HCT116 (cell line): Measurements from ENCODE around the gene SAG.

Experiments used
- TF ChIP-seq, protein P1 (sequence below), 3 experiments: fragments of 200-600 bp in 1 of 3; sonication (generic) in 1 of 3; IDR thresholded peaks in 2 of 3; conservative IDR thresholded peaks in 1 of 3; 2 replicates each; pipeline ENCODE4 v1.5.1; 2012 to 2017; ENCODE audit warnings: low read depth in 2 of 3, low read length in 2 of 3, antibody characterized with exemption in 1 of 3, borderline replicate concordance in 1 of 3, control low read depth in 1 of 3, mild to moderate bottlenecking in 1 of 3, mixed read lengths in 1 of 3, mixed run types in 1 of 3, moderate library complexity in 1 of 3; ENCODE audit not compliant: insufficient read depth in 1 of 3
- TF ChIP-seq, protein P2 (sequence below): IDR thresholded peaks from 2 replicates; pipeline ENCODE4 v1.6.1; 2012; ENCODE audit warnings: low read depth

DNA sequence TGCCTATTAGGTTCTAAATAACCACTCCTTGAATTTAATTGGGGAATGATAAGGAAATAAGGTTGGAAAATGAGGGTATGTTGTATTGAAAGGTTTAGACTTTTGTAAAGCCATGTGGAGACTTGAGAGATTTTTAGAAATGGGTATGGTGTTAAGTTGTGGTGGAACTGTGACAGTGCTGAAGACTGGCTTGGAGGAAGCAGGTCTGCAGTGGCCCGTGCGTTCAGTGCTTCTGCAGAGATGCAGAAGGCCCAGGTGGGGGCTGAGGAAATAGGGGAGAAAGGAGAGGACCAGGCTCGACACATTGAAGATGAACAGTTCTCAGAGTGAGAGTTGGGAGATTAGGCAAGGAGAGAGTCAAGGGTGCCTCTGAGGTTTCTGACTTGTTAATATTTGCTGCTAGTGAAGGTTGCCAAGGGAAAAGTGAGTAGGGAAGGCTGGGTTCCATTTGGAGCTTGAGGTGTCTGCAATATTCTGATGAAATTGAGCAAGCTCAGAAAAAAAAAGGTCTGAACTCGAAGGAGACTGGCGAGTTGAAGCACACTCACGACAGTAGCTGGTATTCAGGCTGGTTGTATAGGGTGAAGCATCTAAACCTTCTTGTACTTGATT lies 25.5 kb upstream of the SAG start:
- TF ChIP-seq, protein P1, sequence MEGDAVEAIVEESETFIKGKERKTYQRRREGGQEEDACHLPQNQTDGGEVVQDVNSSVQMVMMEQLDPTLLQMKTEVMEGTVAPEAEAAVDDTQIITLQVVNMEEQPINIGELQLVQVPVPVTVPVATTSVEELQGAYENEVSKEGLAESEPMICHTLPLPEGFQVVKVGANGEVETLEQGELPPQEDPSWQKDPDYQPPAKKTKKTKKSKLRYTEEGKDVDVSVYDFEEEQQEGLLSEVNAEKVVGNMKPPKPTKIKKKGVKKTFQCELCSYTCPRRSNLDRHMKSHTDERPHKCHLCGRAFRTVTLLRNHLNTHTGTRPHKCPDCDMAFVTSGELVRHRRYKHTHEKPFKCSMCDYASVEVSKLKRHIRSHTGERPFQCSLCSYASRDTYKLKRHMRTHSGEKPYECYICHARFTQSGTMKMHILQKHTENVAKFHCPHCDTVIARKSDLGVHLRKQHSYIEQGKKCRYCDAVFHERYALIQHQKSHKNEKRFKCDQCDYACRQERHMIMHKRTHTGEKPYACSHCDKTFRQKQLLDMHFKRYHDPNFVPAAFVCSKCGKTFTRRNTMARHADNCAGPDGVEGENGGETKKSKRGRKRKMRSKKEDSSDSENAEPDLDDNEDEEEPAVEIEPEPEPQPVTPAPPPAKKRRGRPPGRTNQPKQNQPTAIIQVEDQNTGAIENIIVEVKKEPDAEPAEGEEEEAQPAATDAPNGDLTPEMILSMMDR (IDR thresholded peaks at IDR 0.05 in 2 of 3, conservative IDR thresholded peaks at IDR 0.05 in 1 of 3; ENCODE audit: borderline replicate concordance in 1 of 3, insufficient read depth in 1 of 3, low read depth in 2 of 3, low read length in 2 of 3) = no peak
- TF ChIP-seq, protein P2, sequence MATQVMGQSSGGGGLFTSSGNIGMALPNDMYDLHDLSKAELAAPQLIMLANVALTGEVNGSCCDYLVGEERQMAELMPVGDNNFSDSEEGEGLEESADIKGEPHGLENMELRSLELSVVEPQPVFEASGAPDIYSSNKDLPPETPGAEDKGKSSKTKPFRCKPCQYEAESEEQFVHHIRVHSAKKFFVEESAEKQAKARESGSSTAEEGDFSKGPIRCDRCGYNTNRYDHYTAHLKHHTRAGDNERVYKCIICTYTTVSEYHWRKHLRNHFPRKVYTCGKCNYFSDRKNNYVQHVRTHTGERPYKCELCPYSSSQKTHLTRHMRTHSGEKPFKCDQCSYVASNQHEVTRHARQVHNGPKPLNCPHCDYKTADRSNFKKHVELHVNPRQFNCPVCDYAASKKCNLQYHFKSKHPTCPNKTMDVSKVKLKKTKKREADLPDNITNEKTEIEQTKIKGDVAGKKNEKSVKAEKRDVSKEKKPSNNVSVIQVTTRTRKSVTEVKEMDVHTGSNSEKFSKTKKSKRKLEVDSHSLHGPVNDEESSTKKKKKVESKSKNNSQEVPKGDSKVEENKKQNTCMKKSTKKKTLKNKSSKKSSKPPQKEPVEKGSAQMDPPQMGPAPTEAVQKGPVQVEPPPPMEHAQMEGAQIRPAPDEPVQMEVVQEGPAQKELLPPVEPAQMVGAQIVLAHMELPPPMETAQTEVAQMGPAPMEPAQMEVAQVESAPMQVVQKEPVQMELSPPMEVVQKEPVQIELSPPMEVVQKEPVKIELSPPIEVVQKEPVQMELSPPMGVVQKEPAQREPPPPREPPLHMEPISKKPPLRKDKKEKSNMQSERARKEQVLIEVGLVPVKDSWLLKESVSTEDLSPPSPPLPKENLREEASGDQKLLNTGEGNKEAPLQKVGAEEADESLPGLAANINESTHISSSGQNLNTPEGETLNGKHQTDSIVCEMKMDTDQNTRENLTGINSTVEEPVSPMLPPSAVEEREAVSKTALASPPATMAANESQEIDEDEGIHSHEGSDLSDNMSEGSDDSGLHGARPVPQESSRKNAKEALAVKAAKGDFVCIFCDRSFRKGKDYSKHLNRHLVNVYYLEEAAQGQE = no peak
